HG02840 (cell line): ENCODE measurements around the gene KLRB1.
"Not testable (repeated sequence)": the region's sequence is repeated elsewhere in the genome, so short reads cannot be mapped to it uniquely, and the experiment has no call there.

ENCODE experiments used
- ATAC-seq: cut with Tn5 transposase; IDR thresholded peaks from one replicate; pipeline ENCODE4 v1.9.1; 2021; ENCODE audit warnings: mild to moderate bottlenecking, moderate library complexity, moderate number of reproducible peaks; ENCODE audit not compliant: unreplicated experiment, low FRiP score

The KLRB1 gene

DNA sequence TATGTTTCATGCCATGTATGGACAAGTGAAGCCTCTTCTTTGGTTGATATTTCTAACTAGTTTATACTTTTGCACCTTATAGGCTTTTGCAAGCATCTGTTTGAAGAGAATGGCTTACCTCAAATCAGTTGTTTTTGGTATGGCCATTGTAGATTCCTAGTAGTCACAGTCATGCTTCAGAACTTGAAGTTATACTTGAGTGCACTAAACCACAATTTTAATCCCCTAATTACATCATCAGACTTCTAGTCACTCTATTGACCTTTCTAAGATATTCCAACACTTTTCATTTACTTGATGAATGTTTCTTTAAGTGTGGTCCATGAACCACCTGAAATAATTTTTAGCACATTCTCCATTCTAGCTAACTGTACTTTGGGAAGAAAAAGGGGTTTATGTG is 18.6 kb upstream of the KLRB1 start:
- ATAC-seq: no peak

DNA sequence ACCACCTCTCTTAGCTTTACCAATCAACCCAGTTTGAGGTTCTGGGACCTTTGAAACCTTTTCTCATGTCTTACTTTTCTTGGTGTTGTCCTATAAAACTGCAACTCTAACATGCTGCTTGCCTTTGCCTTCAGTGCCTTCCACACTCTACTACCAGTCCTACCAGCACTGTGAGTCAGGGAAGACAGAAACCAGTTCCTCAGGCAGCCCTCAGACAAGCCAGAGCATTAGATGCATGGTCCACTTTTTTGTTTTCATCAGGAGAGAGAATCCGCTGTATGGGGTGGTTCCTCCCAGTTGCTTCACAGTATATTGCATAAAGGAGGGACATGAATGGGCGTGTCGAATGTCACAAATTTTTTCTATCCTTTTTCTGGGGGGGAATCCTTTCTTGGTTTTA is 17.3 kb upstream of the KLRB1 start:
- ATAC-seq: no peak

- no peak for ATAC-seq
Observed at GRCh38 chr12:9619411-9620179, 11.9 kb upstream of the KLRB1 start.

DNA sequence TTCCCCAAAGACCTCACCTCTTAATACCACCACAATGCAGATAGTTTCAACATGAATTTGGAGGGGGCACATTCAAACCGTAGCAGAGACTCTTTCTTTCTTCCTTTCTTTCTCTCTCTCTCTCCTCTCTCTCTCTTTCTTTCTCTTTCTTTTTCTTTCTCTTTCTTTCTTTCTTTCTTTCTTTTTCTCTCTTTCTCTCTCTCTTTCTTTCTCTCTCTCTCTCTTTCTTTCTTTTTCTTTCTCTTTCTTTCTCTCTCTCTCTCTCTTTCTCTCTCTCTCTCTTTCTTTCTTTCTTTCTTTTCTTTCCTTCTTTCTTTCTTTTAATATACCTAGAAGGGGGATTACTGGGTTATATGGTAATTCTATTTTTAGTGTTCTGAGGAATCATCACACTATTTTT is 11.2 kb upstream of the KLRB1 start:
- not testable (repeated sequence) for ATAC-seq

DNA sequence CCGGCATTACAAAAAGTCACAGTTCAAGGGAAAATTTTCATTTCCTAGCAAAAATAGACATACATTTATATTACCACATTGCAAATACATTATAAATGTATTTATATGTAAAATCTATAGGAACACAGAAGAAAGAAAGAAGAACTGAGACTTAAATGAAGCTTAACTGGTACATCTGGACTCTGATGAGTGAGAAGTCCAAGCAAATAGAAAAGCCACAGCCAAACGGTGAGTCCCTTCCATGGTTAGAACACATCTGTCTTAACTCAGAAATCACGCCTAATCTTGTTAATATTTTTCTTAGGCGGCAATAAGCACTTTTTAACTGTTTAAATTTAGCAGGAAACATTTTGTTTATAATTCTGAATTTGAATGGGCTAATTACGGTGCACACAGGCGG is 9.4 kb upstream of the KLRB1 start:
- no peak for ATAC-seq

GRCh38 chr12:9615420-9616136 is 7.9 kb upstream of the KLRB1 start:
- no peak for ATAC-seq

GRCh38 chr12:9610606-9611005 is 2.9 kb upstream of the KLRB1 start:
- not testable (repeated sequence) for ATAC-seq

GRCh38 chr12:9606736-9607372 is 862 bp downstream of the KLRB1 start:
- ATAC-seq: no peak

DNA sequence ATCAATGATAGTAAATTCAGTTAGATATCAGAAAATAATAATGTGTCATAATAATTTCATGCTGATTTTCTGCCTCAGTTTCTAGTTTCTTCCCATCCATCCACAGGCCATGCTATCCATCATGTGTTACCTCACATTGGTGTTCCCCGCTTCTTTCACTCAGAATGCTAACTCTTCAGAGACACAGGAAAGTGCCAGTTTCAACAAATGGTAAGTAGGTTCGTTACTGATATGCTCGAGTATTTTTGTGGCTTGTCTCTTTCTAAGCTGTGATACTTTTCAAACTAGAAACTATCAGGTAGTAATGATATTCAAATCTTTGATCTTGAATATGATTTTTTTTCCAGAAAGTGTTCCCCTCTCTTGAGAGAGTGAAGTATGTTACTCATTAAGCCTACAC is 1.5 kb downstream of the KLRB1 start:
- ATAC-seq: no peak

DNA sequence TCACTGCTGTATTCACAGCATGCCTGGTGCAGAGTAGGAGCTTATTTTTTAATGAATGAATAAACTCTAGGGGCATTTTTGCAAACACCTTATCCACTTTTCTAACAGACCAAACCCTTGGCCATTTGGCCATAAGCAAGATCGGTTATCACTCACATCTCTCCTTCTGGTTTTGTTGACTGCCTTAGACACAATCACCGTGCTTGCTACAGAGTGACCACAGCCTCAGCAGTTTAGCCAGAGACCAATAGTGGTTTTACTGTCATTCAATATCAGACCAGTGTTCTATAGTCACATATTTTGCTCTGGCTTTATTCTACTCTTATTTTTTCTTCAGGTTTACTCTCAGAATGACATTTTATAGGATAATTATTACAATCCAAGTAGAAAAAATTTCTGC is 2.2 kb downstream of the KLRB1 start:
- ATAC-seq: no peak

DNA sequence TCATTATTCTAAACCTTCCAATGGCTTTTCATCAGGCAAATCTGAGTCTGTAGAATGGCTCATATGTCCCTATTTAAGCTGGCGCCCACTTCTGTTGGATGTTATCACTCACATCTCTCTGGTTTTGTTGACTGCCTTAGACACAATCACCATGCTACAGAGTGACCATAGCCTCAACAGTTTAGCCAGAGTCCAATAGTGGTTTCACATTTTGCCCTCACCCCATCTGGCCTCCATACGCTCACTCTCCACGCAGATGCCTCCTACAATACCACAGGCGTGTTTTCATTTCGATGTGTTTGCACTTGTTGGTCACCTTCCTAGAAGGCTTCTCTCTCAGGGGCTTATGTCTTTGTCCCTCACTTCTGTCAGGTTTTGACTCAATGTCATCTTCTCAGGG is 3.4 kb downstream of the KLRB1 start:
- no peak for ATAC-seq

DNA sequence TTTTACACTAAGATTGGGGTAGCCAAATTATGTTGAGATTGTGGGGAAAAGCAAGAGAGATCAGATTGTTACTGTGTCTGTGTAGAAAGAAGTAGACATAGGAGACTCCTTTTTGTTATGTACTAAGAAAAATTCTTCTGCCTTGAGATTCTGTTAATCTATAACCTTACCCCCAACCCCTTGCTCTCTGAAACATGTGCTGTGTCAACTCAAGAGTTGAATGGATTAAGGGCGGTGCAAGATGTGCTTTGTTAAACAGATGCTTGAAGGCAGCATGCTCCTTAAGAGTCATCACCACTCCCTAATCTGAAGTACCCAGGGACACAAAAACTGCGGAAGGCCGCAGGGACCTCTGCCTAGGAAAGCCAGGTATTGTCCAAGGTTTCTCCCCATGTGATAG is 7.3 kb downstream of the KLRB1 start:
- ATAC-seq: not testable (repeated sequence)

- ATAC-seq: no peak
Observed at GRCh38 chr12:9598363-9598762, 9.4 kb downstream of the KLRB1 start.

- no peak for ATAC-seq
Observed at GRCh38 chr12:9597365-9597764, 10.4 kb downstream of the KLRB1 start.

DNA sequence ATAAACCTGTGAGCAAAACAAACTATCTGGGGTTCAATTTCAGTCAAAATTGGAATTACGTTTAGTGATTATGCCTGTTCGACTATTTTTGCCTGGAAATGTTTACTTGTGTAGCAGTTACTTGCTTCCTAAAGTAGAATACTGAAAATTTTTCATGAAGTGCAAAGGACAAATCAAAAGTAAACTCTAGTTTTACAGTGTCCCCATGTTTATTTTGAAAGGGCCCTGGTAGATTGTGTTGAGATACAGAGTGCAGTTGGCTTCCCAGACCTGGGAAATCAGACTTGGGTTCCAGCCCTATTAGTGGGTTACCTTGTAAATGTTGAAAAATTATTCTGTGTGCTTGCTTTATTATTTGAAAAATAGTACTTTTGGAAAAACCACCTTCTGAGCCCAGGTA is 17.3 kb downstream of the KLRB1 start:
- ATAC-seq: no peak

GRCh38 chr12:9588749-9589148 is 19.0 kb downstream of the KLRB1 start:
- no peak for ATAC-seq

GRCh38 chr12:9587987-9588600 is 19.6 kb downstream of the KLRB1 start:
- no peak for ATAC-seq

DNA sequence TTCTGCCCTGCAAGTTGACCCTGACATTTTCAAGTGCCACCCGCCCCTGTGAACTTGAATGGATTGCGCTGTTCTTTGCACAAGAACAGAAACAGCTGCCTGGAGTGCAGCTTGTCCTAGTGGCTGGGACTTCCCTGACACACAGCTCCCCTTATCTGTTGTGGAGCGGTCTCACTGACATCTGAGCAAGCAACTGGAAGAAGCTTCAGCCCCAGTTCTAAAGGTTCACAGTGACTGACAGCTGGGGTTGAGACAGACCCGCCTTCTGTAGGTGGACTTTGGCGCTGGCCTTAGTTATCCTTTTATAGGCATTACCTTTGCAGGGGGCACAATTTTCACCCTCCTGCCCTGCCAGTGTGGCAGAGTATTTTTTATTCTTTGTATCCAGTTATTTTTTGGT is 30.0 kb downstream of the KLRB1 start:
- not testable (repeated sequence) for ATAC-seq

DNA sequence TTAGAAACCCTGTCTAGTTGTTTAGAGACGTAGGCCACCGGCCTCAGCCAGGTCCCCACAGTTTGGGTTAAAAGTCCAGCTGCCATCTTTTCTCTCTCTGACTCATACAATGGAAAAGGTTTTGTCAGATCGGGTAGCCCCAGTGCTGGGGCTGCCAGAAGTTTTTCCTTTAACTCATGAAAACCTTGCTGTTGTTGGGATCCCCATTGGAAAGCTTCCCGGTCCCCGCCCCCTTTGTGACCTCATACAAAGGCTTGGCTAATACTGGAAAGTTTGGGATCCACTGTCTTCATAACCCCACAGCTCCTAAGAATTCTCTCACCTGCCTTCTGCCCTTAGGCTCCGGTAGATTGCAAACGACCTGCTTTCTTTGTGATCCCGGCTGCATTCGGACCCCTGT is 40.6 kb downstream of the KLRB1 start:
- ATAC-seq: not testable (repeated sequence)

DNA sequence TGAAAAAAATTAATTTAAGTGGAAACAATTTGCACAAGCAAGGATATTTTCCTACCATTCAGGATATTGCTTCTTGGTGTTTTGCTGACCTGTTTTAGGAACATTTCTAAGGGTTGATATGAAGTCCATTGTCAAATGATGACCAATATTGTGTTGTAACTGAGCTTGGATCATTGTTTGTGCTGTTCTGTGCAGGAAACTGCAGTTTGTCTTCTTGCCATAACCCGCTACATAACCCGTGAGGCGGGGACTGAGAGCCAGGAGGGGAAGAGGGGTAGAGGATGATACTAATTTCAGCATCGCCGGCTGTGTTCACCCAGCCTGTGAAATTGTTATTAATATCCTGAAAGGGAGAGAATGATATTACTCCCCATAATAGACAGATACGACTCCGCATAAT is 41.6 kb downstream of the KLRB1 start:
- ATAC-seq: not testable (repeated sequence)

DNA sequence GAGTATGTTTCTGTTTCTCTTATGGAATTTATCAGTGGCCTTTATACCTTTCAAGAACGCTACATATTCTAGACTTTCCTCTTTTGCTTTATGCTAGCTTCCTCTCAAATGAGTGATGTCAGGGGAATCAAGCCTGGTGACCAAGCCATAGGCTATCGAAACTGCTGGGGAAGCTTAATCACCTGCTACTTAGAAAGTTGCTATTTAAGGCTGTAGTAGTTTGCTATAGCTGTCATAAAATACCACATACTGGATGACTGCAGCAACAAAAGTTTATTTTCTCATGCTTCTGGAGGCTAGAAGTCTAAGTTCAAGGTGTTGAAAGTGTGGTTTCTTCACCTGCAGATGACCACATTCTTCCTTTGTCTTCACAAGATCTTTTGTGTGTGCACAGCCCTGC is 43.3 kb downstream of the KLRB1 start:
- ATAC-seq: not testable (repeated sequence)
